ENCODE results near the gene GCM1. TPM values are rescaled to one million over a fixed set of nuclear protein-coding genes. Genes with fewer than 3 reads are reported as not detected.

The GCM1 gene
- total and polyA plus RNA-seq, 12 donors, result 0.01 TPM; not detected in 11

GRCh38 chr6:53168516-53169267 is 20.1 kb upstream of the GCM1 start:
- Histone ChIP-seq H3K4me1 (peaks cover 0 to 8% (median 0%) of the 10 kb centered on the region in 9 donors), H3K27me3 (no peaks in the 10 kb centered on the region), H3K4me3 (no peak overlapping the region), H3K9me3 (peaks cover 0 to 6% (median 0%) of the 10 kb centered on the region in 11 donors), H3K36me3 (no peaks in the 10 kb centered on the region), H3K27ac (no peak overlapping the region)
- ATAC-seq, result no peak
- intact Hi-C loops (cut with DNase I), result loop anchor here in 2 of 10 donors (10.0 kb wide), 1 partner anchor 556 kb away; no protein-coding TSS in a partner anchor
- 86 to 92% methylated on average over 4 of the region's 4 CpGs for WGBS, 2 donors
- DNase-seq, result no peak
- TF ChIP-seq CTCF (IDR thresholded peaks at IDR 0.05), result no peak

DNA sequence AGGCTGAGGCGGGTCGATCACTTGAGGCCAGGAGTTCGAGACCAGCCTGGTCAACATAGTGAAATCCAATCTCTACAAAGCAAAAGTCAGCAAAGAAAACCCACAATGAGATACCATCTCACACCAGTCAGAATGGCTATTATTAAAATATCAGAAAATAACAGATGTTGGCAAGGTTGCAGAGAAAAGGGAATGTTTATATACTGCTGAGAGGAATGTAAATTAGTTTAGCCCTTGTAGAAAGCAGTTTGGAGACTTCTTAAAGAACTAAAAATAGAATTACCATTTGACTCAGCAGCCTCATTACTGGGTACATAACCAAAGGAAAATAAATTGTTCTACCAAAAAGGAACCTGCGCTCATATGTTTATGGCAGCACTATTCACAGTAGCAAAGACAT is 16.7 kb upstream of the GCM1 start:
- no peak for ATAC-seq
- H3K27me3 ChIP-seq, result no peaks in the 10 kb centered on the region
- peaks cover 0 to 6% (median 0%) of the 10 kb centered on the region in 11 donors for H3K9me3 ChIP-seq
- no peak for TF ChIP-seq CTCF (IDR thresholded peaks at IDR 0.05)
- intact Hi-C loops (cut with DNase I), result loop anchor here in 2 of 10 donors (10.0 kb wide), 1 partner anchor 560 kb away; no protein-coding TSS in a partner anchor
- DNase-seq, result no peak
- peaks cover 0 to 4% (median 0%) of the 10 kb centered on the region in 9 donors for H3K4me1 ChIP-seq
- no peak overlapping the region for H3K27ac ChIP-seq
- H3K4me3 ChIP-seq, result no peak overlapping the region
- 93 to 97% methylated on average over 4 of the region's 4 CpGs for WGBS, 2 donors
- H3K36me3 ChIP-seq, result no peaks in the 10 kb centered on the region

GRCh38 chr6:53162606-53163005 is 14.0 kb upstream of the GCM1 start:
- no peak for ATAC-seq
- H3K9me3 ChIP-seq, result peaks cover 0 to 6% (median 0%) of the 10 kb centered on the region in 11 donors
- H3K4me3 ChIP-seq, result no peak overlapping the region
- H3K27me3 ChIP-seq, result no peaks in the 10 kb centered on the region
- intact Hi-C loops (cut with DNase I), result loop anchor here in 2 of 10 donors (10.0 kb wide), 1 partner anchor 562 kb away; no protein-coding TSS in a partner anchor
- H3K4me1 ChIP-seq, result peaks cover 0 to 4% (median 0%) of the 10 kb centered on the region in 9 donors
- no peaks in the 10 kb centered on the region for H3K36me3 ChIP-seq
- 46 to 82% methylated on average over 1 of the region's 1 CpG for WGBS, 2 donors
- no peak overlapping the region for H3K27ac ChIP-seq
- no peak for DNase-seq
- TF ChIP-seq CTCF (IDR thresholded peaks at IDR 0.05), result no peak

DNA sequence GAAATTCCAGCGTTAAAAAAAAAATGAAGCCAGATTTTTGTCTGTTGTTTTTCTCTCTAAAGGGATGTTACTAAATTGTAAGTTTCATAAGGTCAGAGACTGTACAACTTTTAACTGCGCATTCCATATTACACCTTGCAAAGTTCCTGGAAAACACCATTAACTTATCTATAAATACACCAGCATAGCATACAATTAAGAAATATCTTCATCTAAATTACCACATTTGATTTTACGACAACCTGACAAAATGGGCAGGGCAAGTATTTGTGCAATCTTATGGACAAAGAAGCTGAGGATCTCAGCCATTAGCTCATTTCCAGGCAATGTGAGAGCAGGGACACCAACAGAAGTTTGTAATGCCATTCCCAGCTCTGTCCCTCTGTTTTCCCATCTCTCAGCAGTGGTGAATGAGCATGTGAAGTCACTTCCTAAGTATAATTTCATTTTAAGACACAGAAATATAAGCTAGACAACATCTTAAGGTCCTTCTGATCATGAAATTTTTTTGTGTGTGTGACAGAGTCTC is 12.9 kb upstream of the GCM1 start:
- 78% methylated on average over 3 of the region's 3 CpGs for WGBS, 2 donors
- DNase-seq (no peak), ATAC-seq (no peak)
- H3K9me3 ChIP-seq, result peaks cover 0 to 6% (median 0%) of the 10 kb centered on the region in 11 donors
- no peak for TF ChIP-seq CTCF (IDR thresholded peaks at IDR 0.05)
- intact Hi-C loops (cut with DNase I), result loop anchor here in 2 of 10 donors (10.0 kb wide), 1 partner anchor 563 kb away; no protein-coding TSS in a partner anchor
- H3K27me3 ChIP-seq, result no peaks in the 10 kb centered on the region
- H3K4me3 ChIP-seq, result no peak overlapping the region
- no peak overlapping the region for H3K27ac ChIP-seq
- H3K4me1 ChIP-seq, result peaks cover 0 to 4% (median 0%) of the 10 kb centered on the region in 9 donors
- no peaks in the 10 kb centered on the region for H3K36me3 ChIP-seq

Measured in heart right ventricle (tissue), 16 donors.